ENCODE measurements around the gene USP37.

Gene USP37

GRCh38 chr2:218403810-218404209 is 164.3 kb downstream of the USP37 start:
- no peak for DNase-seq (ENCODE audit: low read depth in 2 of 2, low spot score in 1 of 2)

- DNase-seq (ENCODE audit: low read depth in 2 of 2, low spot score in 1 of 2), result no peak
Measured at GRCh38 chr2:218402911-218403411, 165.2 kb downstream of the USP37 start.

- no peak for DNase-seq (ENCODE audit: low read depth in 2 of 2, low spot score in 1 of 2)
Measured at GRCh38 chr2:218402491-218402901, 165.7 kb downstream of the USP37 start.

- DNase-seq (ENCODE audit: low read depth in 2 of 2, low spot score in 1 of 2), result no peak
Measured at GRCh38 chr2:218401890-218402289, 166.3 kb downstream of the USP37 start.

- DNase-seq (ENCODE audit: low read depth in 2 of 2, low spot score in 1 of 2), result no peak
Measured at GRCh38 chr2:218400930-218401881, 166.9 kb downstream of the USP37 start.

All from stimulated activated CD8-positive, alpha-beta memory T cell treated with anti-CD3 and anti-CD28 coated beads, Interleukin-4, amount 100 ng/mL, for 4 hours (primary cell).